Measurements from ENCODE around the gene ZBTB22. TPM values are rescaled to one million over a fixed set of nuclear protein-coding genes. Genes with fewer than 3 reads are reported as not detected.
"Not testable (repeated sequence)": the region's sequence is repeated elsewhere in the genome, so short reads cannot be mapped to it uniquely, and the experiment has no call there.

ZBTB22 gene
- total RNA-seq, 1 donor from 2014 or later, result 13.3 TPM

- Histone ChIP-seq H3K36me3 (peaks cover 64% of the 10 kb centered on the region), H3K4me3 (no peak overlapping the region), H3K9me3 (replicated peaks) (no peaks in the 10 kb centered on the region), H3K27me3 (ENCODE audit: low read depth) (no peaks in the 10 kb centered on the region), H3K27ac (replicated peaks) (no peak overlapping the region), H3K4me1 (peaks cover 34% of the 10 kb centered on the region)
- intact Hi-C loops (cut with micrococcal nuclease), result no loop called here
- TF ChIP-seq CTCF (IDR thresholded peaks at IDR 0.05; ENCODE audit: borderline replicate concordance), result no peak
- no peak for DNase-seq
These were observed 30.3 kb downstream of the ZBTB22 start for GRCh38 chr6:33286946-33287914.

- H3K4me3 ChIP-seq; DNase-seq; H3K27ac ChIP-seq (replicated peaks); H3K27me3 ChIP-seq (ENCODE audit: low read depth); intact Hi-C loops (cut with micrococcal nuclease); H3K9me3 ChIP-seq (replicated peaks): not testable (repeated sequence)
- Histone ChIP-seq H3K36me3 (peaks cover 71% of the 10 kb centered on the region), H3K4me1 (peaks cover 26% of the 10 kb centered on the region)
These were observed 32.3 kb downstream of the ZBTB22 start for GRCh38 chr6:33285214-33285613.

GRCh38 chr6:33280539-33280938 lies 37.0 kb downstream of the ZBTB22 start:
- TF ChIP-seq CTCF (IDR thresholded peaks at IDR 0.05; ENCODE audit: borderline replicate concordance), result no peak
- Histone ChIP-seq H3K4me3 (no peak overlapping the region), H3K9me3 (replicated peaks) (no peaks in the 10 kb centered on the region), H3K27ac (replicated peaks) (no peak overlapping the region), H3K27me3 (ENCODE audit: low read depth) (no peaks in the 10 kb centered on the region), H3K4me1 (peaks cover 40% of the 10 kb centered on the region), H3K36me3 (peaks cover 71% of the 10 kb centered on the region)
- intact Hi-C loops (cut with micrococcal nuclease), result no loop called here
- DNase-seq, result no peak

GRCh38 chr6:33279971-33280511 lies 37.5 kb downstream of the ZBTB22 start:
- peak; percentile 29 for TF ChIP-seq CTCF (IDR thresholded peaks at IDR 0.05; ENCODE audit: borderline replicate concordance)
- no peak for DNase-seq
- Histone ChIP-seq H3K4me3 (no peak overlapping the region), H3K9me3 (replicated peaks) (no peaks in the 10 kb centered on the region), H3K27me3 (ENCODE audit: low read depth) (no peaks in the 10 kb centered on the region), H3K27ac (replicated peaks) (no peak overlapping the region), H3K4me1 (peaks cover 45% of the 10 kb centered on the region), H3K36me3 (peaks cover 71% of the 10 kb centered on the region)
- intact Hi-C loops (cut with micrococcal nuclease), result no loop called here

- H3K9me3 ChIP-seq (replicated peaks), result no peaks in the 10 kb centered on the region
- H3K4me1 ChIP-seq, result peaks cover 53% of the 10 kb centered on the region
- H3K4me3 ChIP-seq, result no peak overlapping the region
- H3K36me3 ChIP-seq, result peaks cover 71% of the 10 kb centered on the region
- intact Hi-C loops (cut with micrococcal nuclease), result no loop called here
- DNase-seq, result no peak
- no peaks in the 10 kb centered on the region for H3K27me3 ChIP-seq (ENCODE audit: low read depth)
- TF ChIP-seq CTCF (IDR thresholded peaks at IDR 0.05; ENCODE audit: borderline replicate concordance), result no peak
- H3K27ac ChIP-seq (replicated peaks), result peak overlapping the region; percentile 97
These were observed 38.3 kb downstream of the ZBTB22 start for GRCh38 chr6:33279257-33279695.

GRCh38 chr6:33278810-33279209 lies 38.7 kb downstream of the ZBTB22 start:
- peaks cover 71% of the 10 kb centered on the region for H3K36me3 ChIP-seq
- no peaks in the 10 kb centered on the region for H3K9me3 ChIP-seq (replicated peaks)
- H3K4me3 ChIP-seq, result no peak overlapping the region
- intact Hi-C loops (cut with micrococcal nuclease), result no loop called here
- H3K4me1 ChIP-seq, result peaks cover 58% of the 10 kb centered on the region
- no peak for TF ChIP-seq CTCF (IDR thresholded peaks at IDR 0.05; ENCODE audit: borderline replicate concordance)
- H3K27ac ChIP-seq (replicated peaks), result peak overlapping the region; percentile 97
- DNase-seq, result no peak
- H3K27me3 ChIP-seq (ENCODE audit: low read depth), result no peaks in the 10 kb centered on the region
